ENCODE measurements around the gene BCR. TPM values are rescaled to one million over a fixed set of nuclear protein-coding genes. Genes with fewer than 3 reads are reported as not detected.

Gene BCR
- polyA plus RNA-seq, 1 donor from 2014 or later, result 57.5 TPM

GRCh38 chr22:23357053-23357452 lies 176.7 kb downstream of the BCR start:
- Histone ChIP-seq H2AFZ (ENCODE audit: low read depth, low read length) (no peak overlapping the region), H3K9me3 (ENCODE audit: low read length) (no peaks in the 10 kb centered on the region), H3K9me2 (ENCODE audit: insufficient read depth, low read length) (no peaks in the 10 kb centered on the region), H4K20me1 (ENCODE audit: insufficient read depth) (no peaks in the 10 kb centered on the region), H3K4me2 (ENCODE audit: low read length) (no peak overlapping the region), H3K27me3 (ENCODE audit: insufficient read depth, low read depth, low read length) (no peaks in the 10 kb centered on the region), H3K9ac (ENCODE audit: low read length) (no peak overlapping the region), H3K27ac (ENCODE audit: low read length) (no peak overlapping the region), H3F3A (ENCODE audit: insufficient read depth, low read length, poor library complexity, severe bottlenecking) (no peaks in the 10 kb centered on the region), H3K79me2 (replicated peaks; ENCODE audit: insufficient read depth, low read length) (no peaks in the 10 kb centered on the region), H3K36me3 (ENCODE audit: insufficient read depth, low read length) (no peaks in the 10 kb centered on the region), H3K4me3 (ENCODE audit: low read length) (no peak overlapping the region)
- no peak for TF ChIP-seq EZH2 (IDR thresholded peaks at IDR 0.05; ENCODE audit: borderline replicate concordance, insufficient read depth, low read length, poor library complexity, severe bottlenecking)
- no peak for TF ChIP-seq REST (IDR thresholded peaks at IDR 0.05; ENCODE audit: borderline replicate concordance)
- no peak for TF ChIP-seq SMC3 (conservative IDR thresholded peaks at IDR 0.05; ENCODE audit: poor library complexity)
- TF ChIP-seq RAD21 (conservative IDR thresholded peaks at IDR 0.05), result no peak
- TF ChIP-seq POLR2AphosphoS5 (IDR thresholded peaks at IDR 0.05), result no peak
- TF ChIP-seq EP300 (conservative IDR thresholded peaks at IDR 0.05; ENCODE audit: poor library complexity, severe bottlenecking), result no peak
- TF ChIP-seq TAF1 (IDR thresholded peaks at IDR 0.05; ENCODE audit: low read depth), result no peak
- no peak for TF ChIP-seq CTCF (IDR thresholded peaks at IDR 0.05; ENCODE audit: poor library complexity, severe bottlenecking)
- TF ChIP-seq MXI1 (conservative IDR thresholded peaks at IDR 0.05; ENCODE audit: poor library complexity, severe bottlenecking), result no peak

GRCh38 chr22:23359583-23360123 lies 179.3 kb downstream of the BCR start:
- Histone ChIP-seq H3K27me3 (ENCODE audit: insufficient read depth, low read depth, low read length) (no peaks in the 10 kb centered on the region), H3F3A (ENCODE audit: insufficient read depth, low read length, poor library complexity, severe bottlenecking) (no peaks in the 10 kb centered on the region), H3K4me2 (ENCODE audit: low read length) (no peak overlapping the region), H4K20me1 (ENCODE audit: insufficient read depth) (no peaks in the 10 kb centered on the region), H3K4me3 (ENCODE audit: low read length) (no peak overlapping the region), H3K79me2 (replicated peaks; ENCODE audit: insufficient read depth, low read length) (no peaks in the 10 kb centered on the region), H3K36me3 (ENCODE audit: insufficient read depth, low read length) (no peaks in the 10 kb centered on the region), H2AFZ (ENCODE audit: low read depth, low read length) (no peak overlapping the region), H3K9ac (ENCODE audit: low read length) (no peak overlapping the region), H3K9me2 (ENCODE audit: insufficient read depth, low read length) (no peaks in the 10 kb centered on the region), H3K27ac (ENCODE audit: low read length) (no peak overlapping the region), H3K9me3 (ENCODE audit: low read length) (no peaks in the 10 kb centered on the region)
- no peak for TF ChIP-seq SMC3 (conservative IDR thresholded peaks at IDR 0.05; ENCODE audit: poor library complexity)
- TF ChIP-seq EP300 (conservative IDR thresholded peaks at IDR 0.05; ENCODE audit: poor library complexity, severe bottlenecking), result no peak
- TF ChIP-seq CTCF (IDR thresholded peaks at IDR 0.05; ENCODE audit: poor library complexity, severe bottlenecking), result no peak
- no peak for TF ChIP-seq RAD21 (conservative IDR thresholded peaks at IDR 0.05)
- no peak for TF ChIP-seq MXI1 (conservative IDR thresholded peaks at IDR 0.05; ENCODE audit: poor library complexity, severe bottlenecking)
